ENCODE data around the gene ERC2. TPM values are rescaled to one million over a fixed set of nuclear protein-coding genes. Genes with fewer than 3 reads are reported as not detected.

ERC2 gene
- total RNA-seq, 1 donor from 2014 or later, result 48.3 TPM

GRCh38 chr3:56060521-56061278, 407.6 kb downstream of the ERC2 start:
- no peak for TF ChIP-seq CTCF (IDR thresholded peaks at IDR 0.05; ENCODE audit: partially characterized antibody, unreplicated experiment)
- no peak for DNase-seq
- no peak overlapping the region for H3K4me3 Mint-ChIP-seq (ENCODE audit: unreplicated experiment)
- no peaks in the 10 kb centered on the region for H3K9me3 Mint-ChIP-seq (ENCODE audit: unreplicated experiment)
- H3K36me3 Mint-ChIP-seq (ENCODE audit: unreplicated experiment), result no peaks in the 10 kb centered on the region
- peaks cover 14% of the 10 kb centered on the region for H3K4me1 Mint-ChIP-seq (ENCODE audit: low read depth, unreplicated experiment)
- no peak overlapping the region for H3K27ac Mint-ChIP-seq (ENCODE audit: unreplicated experiment)
- H3K27me3 Mint-ChIP-seq (ENCODE audit: unreplicated experiment), result no peaks in the 10 kb centered on the region

- no peaks in the 10 kb centered on the region for H3K36me3 Mint-ChIP-seq (ENCODE audit: unreplicated experiment)
- no peak for DNase-seq
- no peak overlapping the region for H3K4me3 Mint-ChIP-seq (ENCODE audit: unreplicated experiment)
- H3K9me3 Mint-ChIP-seq (ENCODE audit: unreplicated experiment), result no peaks in the 10 kb centered on the region
- H3K27me3 Mint-ChIP-seq (ENCODE audit: unreplicated experiment), result no peaks in the 10 kb centered on the region
- peaks cover 22% of the 10 kb centered on the region for H3K4me1 Mint-ChIP-seq (ENCODE audit: low read depth, unreplicated experiment)
- H3K27ac Mint-ChIP-seq (ENCODE audit: unreplicated experiment), result no peak overlapping the region
- TF ChIP-seq CTCF (IDR thresholded peaks at IDR 0.05; ENCODE audit: partially characterized antibody, unreplicated experiment), result no peak
Measured at GRCh38 chr3:56059731-56060130, 408.5 kb downstream of the ERC2 start.

GRCh38 chr3:56055951-56056350, 412.3 kb downstream of the ERC2 start:
- Mint-ChIP-seq H3K9me3 (ENCODE audit: unreplicated experiment) (no peaks in the 10 kb centered on the region), H3K4me3 (ENCODE audit: unreplicated experiment) (no peak overlapping the region), H3K36me3 (ENCODE audit: unreplicated experiment) (no peaks in the 10 kb centered on the region), H3K4me1 (ENCODE audit: low read depth, unreplicated experiment) (peaks cover 26% of the 10 kb centered on the region), H3K27me3 (ENCODE audit: unreplicated experiment) (peaks cover 2% of the 10 kb centered on the region), H3K27ac (ENCODE audit: unreplicated experiment) (no peak overlapping the region)
- TF ChIP-seq CTCF (IDR thresholded peaks at IDR 0.05; ENCODE audit: partially characterized antibody, unreplicated experiment), result no peak
- DNase-seq, result no peak

- Mint-ChIP-seq H3K4me1 (ENCODE audit: low read depth, unreplicated experiment) (peaks cover 24% of the 10 kb centered on the region), H3K9me3 (ENCODE audit: unreplicated experiment) (no peaks in the 10 kb centered on the region), H3K36me3 (ENCODE audit: unreplicated experiment) (no peaks in the 10 kb centered on the region), H3K27ac (ENCODE audit: unreplicated experiment) (no peak overlapping the region), H3K27me3 (ENCODE audit: unreplicated experiment) (peaks cover 2% of the 10 kb centered on the region), H3K4me3 (ENCODE audit: unreplicated experiment) (no peak overlapping the region)
- TF ChIP-seq CTCF (IDR thresholded peaks at IDR 0.05; ENCODE audit: partially characterized antibody, unreplicated experiment), result no peak
- DNase-seq, result no peak
Measured at GRCh38 chr3:56055546-56055945, 412.7 kb downstream of the ERC2 start.

- TF ChIP-seq CTCF (IDR thresholded peaks at IDR 0.05; ENCODE audit: partially characterized antibody, unreplicated experiment), result no peak
- no peaks in the 10 kb centered on the region for H3K9me3 Mint-ChIP-seq (ENCODE audit: unreplicated experiment)
- no peaks in the 10 kb centered on the region for H3K36me3 Mint-ChIP-seq (ENCODE audit: unreplicated experiment)
- no peak for DNase-seq
- H3K4me3 Mint-ChIP-seq (ENCODE audit: unreplicated experiment), result no peak overlapping the region
- no peak overlapping the region for H3K27ac Mint-ChIP-seq (ENCODE audit: unreplicated experiment)
- peaks cover 24% of the 10 kb centered on the region for H3K4me1 Mint-ChIP-seq (ENCODE audit: low read depth, unreplicated experiment)
- H3K27me3 Mint-ChIP-seq (ENCODE audit: unreplicated experiment), result peaks cover 2% of the 10 kb centered on the region
Measured at GRCh38 chr3:56054844-56055243, 413.4 kb downstream of the ERC2 start.
